Ascending aorta (tissue), 2 donors: ENCODE results near the gene DYNC1I2. TPM values are rescaled to one million over a fixed set of nuclear protein-coding genes. Genes with fewer than 3 reads are reported as not detected.

Experiments used
- DNase-seq, 2 donors: peaks; one replicate each; pipeline ENCODE4 v3.0.0-alpha.2; 2019; ENCODE audit warnings: low spot score in 2 of 2
- H3K27ac ChIP-seq, 2 donors: fragments of 200-600 bp; sonication (generic); one replicate each; pipeline ENCODE4 v1.5.1; 2016 to 2017; ENCODE audit warnings: mild to moderate bottlenecking in 1 of 2
- H3K27me3 ChIP-seq: fragments of 200-600 bp; sonication (generic); one replicate; pipeline ENCODE4 v1.5.1; 2017
- H3K36me3 ChIP-seq, 2 donors: fragments of 200-600 bp; sonication (generic); one replicate each; pipeline ENCODE4 v1.5.1; 2016
- H3K4me1 ChIP-seq, 2 donors: fragments of 200-600 bp; sonication (generic); one replicate each; pipeline ENCODE4 v1.5.1; 2016 to 2017; ENCODE audit warnings: mild to moderate bottlenecking in 1 of 2
- H3K4me3 ChIP-seq, 2 donors: fragments of 200-600 bp; sonication (generic); one replicate each; pipeline ENCODE4 v1.5.1; 2016 to 2017; ENCODE audit warnings: mild to moderate bottlenecking in 1 of 2
- H3K9me3 ChIP-seq, 2 donors: fragments of 200-600 bp; sonication (generic); one replicate each; pipeline ENCODE4 v1.5.1; 2016
- CTCF ChIP-seq, 3 experiments: fragments of 200-600 bp in 2 of 3; fragments of 450-650 bp in 1 of 3; sonication (generic) in 2 of 3; IDR thresholded peaks; one replicate each; pipeline ENCODE4 v1.5.1; 2016 to 2019; ENCODE audit warnings: antibody characterized with exemption in 3 of 3, mild to moderate bottlenecking in 1 of 3, moderate library complexity in 1 of 3
- intact Hi-C: fragments of 100-400 bp; cut with DNase I; formaldehyde crosslinking; loops from one replicate; pipeline ENCODE4 v1.15.1; 2023
- total RNA-seq: library from RNA; depleted of rRNA; stranded (reverse); fragments of >200 nt; gene quantifications from one replicate; pipeline ENCODE4 v1.1.0, GENCODE V29; 2016

The DYNC1I2 gene
- total RNA-seq, 1 donor from 2014 or later = 81.0 TPM

DNA sequence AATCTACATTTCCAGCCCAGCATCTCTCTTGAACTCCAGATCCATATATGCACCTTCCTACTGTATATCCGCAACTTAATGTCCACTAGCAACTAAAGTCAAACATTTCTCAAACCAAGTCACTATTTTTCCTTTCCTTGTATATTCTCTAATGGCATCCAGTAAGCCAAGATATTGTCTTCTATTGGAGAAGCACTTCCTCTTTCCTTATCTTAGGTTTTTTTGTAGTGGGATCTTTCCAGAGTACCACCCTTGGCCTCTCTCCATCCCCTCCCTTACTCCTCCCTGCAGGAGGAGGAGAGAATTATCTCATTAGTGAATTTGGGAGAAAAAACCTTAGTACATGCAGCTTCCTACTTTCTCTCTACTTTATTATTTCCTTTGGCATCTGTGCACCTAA is 8.7 kb upstream of the DYNC1I2 start:
- TF ChIP-seq CTCF (IDR thresholded peaks at IDR 0.05) = no peak
- no peak overlapping the region for H3K4me3 ChIP-seq
- H3K36me3 ChIP-seq = no peaks in the 10 kb centered on the region
- H3K27ac ChIP-seq = no peak overlapping the region
- H3K4me1 ChIP-seq = no peaks in the 10 kb centered on the region
- no peaks in the 10 kb centered on the region for H3K27me3 ChIP-seq
- H3K9me3 ChIP-seq = no peaks in the 10 kb centered on the region
- intact Hi-C loops = no loop called here
- no peak for DNase-seq

DNA sequence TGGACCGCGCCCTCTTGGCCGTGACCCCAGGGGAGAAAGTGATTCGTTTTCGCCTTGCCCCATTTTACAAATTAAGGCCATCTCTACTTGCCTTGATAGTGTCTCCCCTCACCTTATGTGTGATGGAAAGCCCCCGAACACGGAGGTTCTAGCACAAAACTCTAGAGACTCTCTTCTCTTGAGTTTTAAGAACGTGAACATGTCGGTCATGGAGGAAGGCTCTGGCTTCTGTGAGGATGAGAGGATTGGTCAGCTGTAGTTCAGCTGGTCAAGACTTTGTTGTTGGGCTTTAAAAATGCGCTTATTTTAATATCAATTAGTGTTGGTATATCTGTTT is 828 bp downstream of the DYNC1I2 start:
- H3K27ac ChIP-seq = peak overlapping the region; percentile 84 to 92
- peak overlapping the region; percentile 76 to 85 for H3K4me3 ChIP-seq
- no peak for TF ChIP-seq CTCF (IDR thresholded peaks at IDR 0.05)
- intact Hi-C loops = loop anchor here (5.0 to 10.0 kb wide), 6 partner anchors 116 to 869 kb away; partner anchors contain the start of genes CYBRD1, PDK1 and SLC25A12
- H3K36me3 ChIP-seq = peaks cover 0 to 16% of the 10 kb centered on the region in 2 donors
- H3K9me3 ChIP-seq = no peaks in the 10 kb centered on the region
- peaks cover 0 to 9% of the 10 kb centered on the region in 2 donors for H3K4me1 ChIP-seq
- H3K27me3 ChIP-seq = no peaks in the 10 kb centered on the region
- DNase-seq = no peak

DNA sequence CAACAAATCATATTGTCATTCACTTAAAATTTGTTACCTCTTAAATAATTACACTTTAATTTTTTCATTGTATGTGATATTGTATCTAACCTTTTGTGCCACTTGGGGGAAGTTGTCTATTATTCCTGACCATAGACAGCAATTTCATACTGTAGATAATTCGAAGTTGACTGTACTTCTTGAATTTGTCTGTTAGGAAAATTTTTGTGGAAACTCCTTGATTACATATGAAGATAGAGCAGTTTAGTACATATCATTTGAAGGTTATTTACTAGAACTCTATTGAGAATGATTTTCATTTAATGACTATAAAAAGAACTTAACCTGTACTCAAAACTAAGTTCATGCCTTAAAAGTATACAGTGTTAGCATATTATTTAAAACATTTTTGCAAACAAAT is 5.1 kb downstream of the DYNC1I2 start:
- no peak for DNase-seq
- Histone ChIP-seq H3K4me1 (peaks cover 0 to 9% of the 10 kb centered on the region in 2 donors), H3K4me3 (no peak overlapping the region), H3K36me3 (peaks cover 5 to 49% of the 10 kb centered on the region in 2 donors), H3K9me3 (no peaks in the 10 kb centered on the region), H3K27ac (no peak overlapping the region), H3K27me3 (no peaks in the 10 kb centered on the region)
- intact Hi-C loops = no loop called here
- no peak for TF ChIP-seq CTCF (IDR thresholded peaks at IDR 0.05)

- no peak for TF ChIP-seq CTCF (IDR thresholded peaks at IDR 0.05)
- no peak for DNase-seq
- intact Hi-C loops = no loop called here
- no peaks in the 10 kb centered on the region for H3K27me3 ChIP-seq
- H3K27ac ChIP-seq = no peak overlapping the region
- peaks cover 4 to 11% of the 10 kb centered on the region in 2 donors for H3K36me3 ChIP-seq
- H3K9me3 ChIP-seq = no peaks in the 10 kb centered on the region
- no peaks in the 10 kb centered on the region for H3K4me1 ChIP-seq
- H3K4me3 ChIP-seq = no peak overlapping the region
These were observed 15.7 kb downstream of the DYNC1I2 start for GRCh38 chr2:171702781-171703556.

DNA sequence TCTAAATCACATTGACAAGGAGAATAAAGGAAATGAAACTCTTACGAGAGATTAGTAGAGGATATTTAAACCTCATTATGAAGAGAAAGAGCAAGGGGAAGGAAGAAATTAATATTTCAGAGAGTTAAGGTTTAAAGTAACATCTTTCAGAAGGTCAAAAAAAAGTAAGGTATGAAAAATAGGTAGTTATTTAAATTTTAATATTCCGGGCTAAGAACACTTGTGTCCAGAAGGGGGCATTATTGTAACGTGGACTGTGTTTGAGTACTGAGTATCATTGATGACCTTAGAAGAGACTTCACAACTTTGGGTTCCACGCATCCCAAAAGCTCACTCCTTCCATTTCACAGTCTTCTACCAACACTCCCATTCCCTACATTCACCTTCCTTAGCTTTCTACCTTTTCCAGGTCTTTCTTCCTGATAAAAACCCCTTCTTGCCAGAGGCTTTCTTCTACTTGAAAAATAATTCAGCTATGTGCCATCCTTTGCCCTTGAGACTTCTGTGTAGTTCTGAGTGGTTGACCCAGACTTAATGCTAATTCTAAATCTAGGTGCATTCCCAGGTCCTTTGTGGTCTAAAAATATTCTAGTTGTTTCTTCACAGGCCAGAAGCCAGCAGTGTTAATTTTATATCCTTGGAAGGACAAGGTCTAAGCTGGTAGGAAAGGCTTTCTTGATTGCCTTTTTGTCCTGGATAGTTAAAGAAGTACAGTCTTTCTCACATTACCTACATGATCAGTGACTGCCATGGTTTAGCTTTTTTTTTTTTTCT is 16.5 kb downstream of the DYNC1I2 start:
- no peak for DNase-seq

More for the DNA sequence above, 16.5 kb downstream of the DYNC1I2 start:
- peak in 2 of 3 experiments; percentile 11 to 45 for TF ChIP-seq CTCF (IDR thresholded peaks at IDR 0.05)
- Histone ChIP-seq H3K36me3 (peaks cover 0 to 6% of the 10 kb centered on the region in 2 donors), H3K4me1 (no peaks in the 10 kb centered on the region), H3K27me3 (no peaks in the 10 kb centered on the region), H3K9me3 (no peaks in the 10 kb centered on the region), H3K4me3 (no peak overlapping the region), H3K27ac (no peak overlapping the region)
- intact Hi-C loops = no loop called here
